ENCODE measurements around the gene LEP. TPM values are rescaled to one million over a fixed set of nuclear protein-coding genes. Genes with fewer than 3 reads are reported as not detected.

LEP gene
- total RNA-seq, 4 donors from 2014 or later: 0.54 to 10.2 (median 4.2) TPM

DNA sequence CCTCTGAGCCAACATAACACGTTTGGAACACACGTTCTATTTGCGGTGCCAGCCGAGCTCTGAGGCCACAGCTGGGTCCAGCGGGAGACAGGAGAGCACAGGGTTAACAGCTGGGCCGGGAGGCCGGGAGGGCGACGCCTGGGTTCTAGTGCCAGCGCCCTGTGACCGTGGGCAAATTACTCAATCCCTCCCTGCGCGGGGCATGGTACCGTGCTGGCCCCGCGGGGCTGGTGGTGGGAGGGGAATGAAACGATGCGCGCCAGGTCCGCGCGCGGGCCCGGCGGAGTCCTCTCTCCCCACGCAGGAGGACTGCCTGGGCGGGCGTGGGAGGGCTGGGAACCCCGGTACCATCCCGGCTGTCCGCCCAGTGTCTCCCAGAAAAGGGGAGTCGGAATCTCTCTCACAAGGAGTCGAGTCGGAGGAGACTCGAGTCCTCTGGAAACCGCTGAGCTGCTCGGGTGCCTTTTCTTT is 30.4 kb downstream of the LEP start:
- H3K4me3 ChIP-seq (ENCODE audit: low read depth, poor library complexity, severe bottlenecking): no peak overlapping the region
- 3 to 4% methylated on average over 16 to 24 of the region's 37 CpGs for WGBS, 2 donors
- intact Hi-C loops (cut with DNase I; ENCODE audit: low total_unique reads): no loop called here
- TF ChIP-seq, protein P1, sequence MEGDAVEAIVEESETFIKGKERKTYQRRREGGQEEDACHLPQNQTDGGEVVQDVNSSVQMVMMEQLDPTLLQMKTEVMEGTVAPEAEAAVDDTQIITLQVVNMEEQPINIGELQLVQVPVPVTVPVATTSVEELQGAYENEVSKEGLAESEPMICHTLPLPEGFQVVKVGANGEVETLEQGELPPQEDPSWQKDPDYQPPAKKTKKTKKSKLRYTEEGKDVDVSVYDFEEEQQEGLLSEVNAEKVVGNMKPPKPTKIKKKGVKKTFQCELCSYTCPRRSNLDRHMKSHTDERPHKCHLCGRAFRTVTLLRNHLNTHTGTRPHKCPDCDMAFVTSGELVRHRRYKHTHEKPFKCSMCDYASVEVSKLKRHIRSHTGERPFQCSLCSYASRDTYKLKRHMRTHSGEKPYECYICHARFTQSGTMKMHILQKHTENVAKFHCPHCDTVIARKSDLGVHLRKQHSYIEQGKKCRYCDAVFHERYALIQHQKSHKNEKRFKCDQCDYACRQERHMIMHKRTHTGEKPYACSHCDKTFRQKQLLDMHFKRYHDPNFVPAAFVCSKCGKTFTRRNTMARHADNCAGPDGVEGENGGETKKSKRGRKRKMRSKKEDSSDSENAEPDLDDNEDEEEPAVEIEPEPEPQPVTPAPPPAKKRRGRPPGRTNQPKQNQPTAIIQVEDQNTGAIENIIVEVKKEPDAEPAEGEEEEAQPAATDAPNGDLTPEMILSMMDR (IDR thresholded peaks at IDR 0.05): no peak
- DNase-seq (ENCODE audit: low spot score in 2 of 2): peak in 1 of 2 donors; percentile 75

DNA sequence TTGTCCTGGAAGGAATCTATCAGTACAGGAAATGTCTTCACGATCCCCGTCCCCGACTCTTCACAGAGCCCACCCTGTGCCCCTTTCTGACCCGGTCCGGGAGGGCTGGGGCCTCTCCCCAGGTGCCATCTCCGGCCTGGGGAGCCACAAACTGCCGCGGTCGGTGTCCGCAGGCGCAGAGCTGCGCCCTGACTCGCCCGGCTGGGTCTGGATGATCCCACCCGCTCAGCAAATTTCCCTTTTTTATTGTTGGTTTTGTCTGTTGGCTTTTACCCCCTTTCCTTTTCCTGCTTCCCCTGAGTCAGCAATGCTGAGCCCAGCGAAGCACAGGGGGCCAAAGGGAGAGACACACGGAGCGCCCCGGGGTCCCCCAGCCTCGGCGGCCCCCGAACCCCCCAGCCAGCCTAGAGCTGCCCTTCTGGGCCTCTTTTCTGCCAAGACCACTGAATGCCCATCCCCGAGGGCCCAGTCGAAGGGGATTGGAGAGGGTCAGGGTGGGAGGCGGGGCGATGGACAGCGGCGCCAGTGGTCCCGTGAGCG is 30.9 kb downstream of the LEP start:
- intact Hi-C loops (cut with DNase I; ENCODE audit: low total_unique reads): no loop called here
- DNase-seq (ENCODE audit: low spot score in 2 of 2): peak in 1 of 2 donors; percentile 80
- 29 to 33% methylated on average over 30 of the region's 30 CpGs for WGBS, 2 donors
- no peak overlapping the region for H3K4me3 ChIP-seq (ENCODE audit: low read depth, poor library complexity, severe bottlenecking)
- no peak for TF ChIP-seq POLR2A (IDR thresholded peaks at IDR 0.05)
- TF ChIP-seq, protein P1 (IDR thresholded peaks at IDR 0.05): no peak

DNA sequence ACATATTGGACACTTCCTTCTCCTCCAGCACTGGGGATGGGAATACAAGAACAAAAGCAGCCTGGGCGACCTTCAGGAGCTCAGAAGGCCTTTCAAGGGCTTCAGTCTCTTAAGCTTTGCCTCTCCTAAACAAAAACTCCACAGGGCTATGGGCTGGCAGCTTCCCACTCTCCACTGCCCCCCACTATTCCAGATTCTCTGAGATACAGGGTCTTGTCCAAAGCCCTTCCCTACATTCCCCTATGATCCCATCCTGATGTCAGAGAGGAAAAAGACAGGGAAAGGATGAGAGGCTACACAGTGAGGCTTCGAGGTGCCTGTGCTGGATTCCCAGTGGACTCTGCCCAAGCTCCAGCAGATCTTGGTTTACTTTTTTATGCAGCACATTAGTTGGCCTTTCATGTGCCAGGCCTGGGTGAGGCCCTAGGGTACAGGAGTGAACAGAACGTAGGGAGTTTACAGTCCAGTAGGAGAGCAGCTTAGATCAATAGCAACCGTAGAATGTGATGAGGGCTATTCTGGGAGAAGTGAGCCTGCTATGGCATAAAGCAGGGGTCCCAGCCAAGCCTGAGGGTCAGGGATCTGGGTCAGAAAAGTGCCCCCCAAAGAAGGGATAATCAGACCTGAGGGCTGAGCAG is 33.3 kb downstream of the LEP start:
- DNase-seq (ENCODE audit: low spot score in 2 of 2): peak in 1 of 2 donors; percentile 67
- TF ChIP-seq, protein P1 (IDR thresholded peaks at IDR 0.05): no peak
- no peak for TF ChIP-seq POLR2A (IDR thresholded peaks at IDR 0.05)
- intact Hi-C loops (cut with DNase I; ENCODE audit: low total_unique reads): no loop called here
- 86% methylated on average over 4 of the region's 4 CpGs for WGBS, 2 donors
- H3K4me3 ChIP-seq (ENCODE audit: low read depth, poor library complexity, severe bottlenecking): no peak overlapping the region

DNA sequence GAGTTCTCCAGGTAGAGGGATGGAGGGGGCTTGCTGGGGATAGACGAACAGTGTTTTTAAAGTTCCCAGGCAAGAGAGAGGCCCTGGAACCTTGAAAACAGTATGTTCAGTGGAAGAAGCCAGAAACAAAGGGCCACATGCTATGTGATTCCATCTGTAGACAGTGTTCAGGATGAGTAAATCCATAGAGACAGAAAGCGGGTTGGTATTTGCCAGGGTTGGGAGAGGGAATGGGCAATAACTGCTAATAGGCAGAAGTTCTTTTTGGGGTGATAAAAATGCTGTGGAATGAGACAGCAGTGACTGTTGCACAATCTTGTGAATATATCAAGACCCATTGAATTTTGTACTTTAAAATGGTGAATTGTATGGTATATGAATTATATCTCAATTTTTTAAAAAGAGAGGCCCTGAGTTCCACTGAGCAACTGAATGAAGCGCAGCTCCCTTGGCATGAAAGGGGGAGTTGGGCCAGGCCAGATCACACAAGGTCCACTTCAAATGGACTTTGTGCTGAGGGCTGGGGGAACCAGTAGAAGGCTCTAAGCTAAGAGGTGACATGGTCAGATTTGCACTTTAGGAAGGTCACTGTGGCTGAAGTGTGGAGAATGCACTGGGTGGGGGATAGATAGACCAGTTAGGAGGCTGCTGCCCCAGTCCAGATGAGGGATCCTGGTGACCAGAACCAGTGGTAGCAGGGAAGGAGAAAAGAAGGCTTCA is 34.0 kb downstream of the LEP start:
- 42 to 56% methylated on average over 3 of the region's 3 CpGs for WGBS, 2 donors
- no peak overlapping the region for H3K4me3 ChIP-seq (ENCODE audit: low read depth, poor library complexity, severe bottlenecking)
- TF ChIP-seq POLR2A (IDR thresholded peaks at IDR 0.05): no peak
- TF ChIP-seq, protein P1 (IDR thresholded peaks at IDR 0.05): no peak
- peak in 1 of 2 donors; percentile 25 for DNase-seq (ENCODE audit: low spot score in 2 of 2)
- intact Hi-C loops (cut with DNase I; ENCODE audit: low total_unique reads): no loop called here

DNA sequence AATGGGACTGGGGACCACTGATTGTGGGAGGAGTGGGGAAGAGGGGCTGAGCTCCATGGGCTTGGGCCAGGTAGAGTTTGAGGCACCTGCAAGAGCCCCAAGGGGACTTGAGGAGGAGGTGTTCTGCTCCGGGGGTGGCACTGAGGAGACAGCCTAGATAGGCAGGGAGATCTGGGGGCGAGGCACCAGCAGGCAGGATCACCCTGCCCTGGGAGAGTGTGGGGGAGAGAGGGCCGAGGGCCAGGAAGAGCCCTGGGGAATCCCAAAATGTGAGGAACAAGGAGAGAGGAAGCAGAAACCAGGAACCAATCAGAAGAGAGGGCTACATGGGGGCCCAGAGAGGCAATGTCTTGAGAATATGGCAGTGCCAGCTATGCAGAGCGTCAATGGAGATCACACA is 34.6 kb downstream of the LEP start:
- H3K4me3 ChIP-seq (ENCODE audit: low read depth, poor library complexity, severe bottlenecking): no peak overlapping the region
- intact Hi-C loops (cut with DNase I; ENCODE audit: low total_unique reads): no loop called here
- WGBS, 2 donors: 70 to 83% methylated on average over 4 of the region's 4 CpGs
- peak in 1 of 2 donors; percentile 72 for DNase-seq (ENCODE audit: low spot score in 2 of 2)
- TF ChIP-seq, protein P1 (IDR thresholded peaks at IDR 0.05): no peak
- TF ChIP-seq POLR2A (IDR thresholded peaks at IDR 0.05): no peak
